HCT116 (cell line): ENCODE measurements around the gene CLIC6. TPM values are rescaled to one million over a fixed set of nuclear protein-coding genes. Genes with fewer than 3 reads are reported as not detected.

Source experiments
- ATAC-seq: fragments of 200-7000 bp; cut with Tn5 transposase; 2 replicates; pipeline ENCODE4 v1.9.1; 2020; ENCODE audit warnings: mild to moderate bottlenecking, moderate library complexity
- BruUV-seq: library from RNA; stranded (reverse); fragments of 400-500 nt; replicated peaks from 2 replicates; lab custom pipeline; 2021; lab: Mats Ljungman, UMichigan
- CTCF ChIA-PET: fragments of 300-600 bp; sonication (Branson Sonifier 250); formaldehyde crosslinking; loops from one replicate; lab custom pipeline; 2021; ENCODE audit warnings: antibody characterized with exemption; lab: Charles Lee
- POLR2A ChIA-PET: fragments of 300-600, 350-600 bp; sonication (Branson Sonifier 250); formaldehyde crosslinking; loops from one replicate; lab custom pipeline; 2021; ENCODE audit warnings: antibody characterized with exemption; lab: Charles Lee
- RAD21 ChIA-PET, 2 experiments: fragments of 300-600 bp; sonication (Branson Sonifier 250); formaldehyde crosslinking; loops; one replicate each; lab custom pipeline; 2023; ENCODE audit warnings: low total read pairs in 2 of 2; ENCODE audit not compliant: uncharacterized antibody in 2 of 2, unreplicated experiment in 2 of 2, low non-redundant PET in 1 of 2; lab: Charles Lee
- DNase-seq: peaks from one replicate; pipeline ENCODE4 v3.0.0-alpha.2; 2010; ENCODE audit warnings: low read depth, low spot score
- H2AFZ ChIP-seq: fragments of 200-600 bp; shearing (Covaris generic), sonication (generic); 2 replicates; pipeline ENCODE4 v1.6.1; 2017; ENCODE audit warnings: low read depth, mixed run types, mixed read lengths, antibody characterized with exemption, low read length; ENCODE audit not compliant: poor library complexity, severe bottlenecking
- H3K27ac ChIP-seq: 2 replicates; pipeline ENCODE4 v1.5.1; 2012; ENCODE audit warnings: low read depth, low read length
- H3K27me3 ChIP-seq: fragments of 200-600 bp; sonication (generic); 2 replicates; pipeline ENCODE4 v1.6.1; 2016; ENCODE audit warnings: mixed run types, low read length, mixed read lengths; ENCODE audit not compliant: insufficient read depth
- H3K36me3 ChIP-seq, 2 experiments: fragments of 200-500 bp in 1 of 2; fragments of 200-600 bp in 1 of 2; sonication (Bioruptor generic) in 1 of 2; sonication (generic) in 1 of 2; 2 replicates each; pipeline versions ENCODE4 v1.5.1 to v1.6.1; 2014 to 2016; ENCODE audit warnings: low read length in 2 of 2, inconsistent platforms in 1 of 2, mixed read lengths in 1 of 2, mixed run types in 1 of 2; ENCODE audit not compliant: insufficient read depth in 2 of 2, control insufficient read depth in 1 of 2
- H3K4me1 ChIP-seq, 2 experiments: fragments of 200-600 bp in 1 of 2; sonication (generic) in 1 of 2; 2 replicates each; pipeline versions ENCODE4 v1.5.1 to v1.6.1; 2012 to 2017; ENCODE audit warnings: low read length in 2 of 2, inconsistent platforms in 1 of 2, mild to moderate bottlenecking in 1 of 2, mixed read lengths in 1 of 2, mixed run types in 1 of 2, moderate library complexity in 1 of 2; ENCODE audit not compliant: insufficient read depth in 2 of 2, control insufficient read depth in 1 of 2
- H3K4me2 ChIP-seq: fragments of 200-600 bp; sonication (generic); 2 replicates; pipeline ENCODE4 v1.6.1; 2017; ENCODE audit warnings: mixed run types, low read length, mixed read lengths
- H3K4me3 ChIP-seq, 2 experiments: fragments of 200-600 bp in 1 of 2; sonication (generic) in 1 of 2; replicated peaks in 1 of 2; 2 replicates each; pipeline ENCODE4 v1.5.1; 2011 to 2016; ENCODE audit warnings: low read length in 2 of 2, control low read depth in 1 of 2, low read depth in 1 of 2, mild to moderate bottlenecking in 1 of 2, mixed read lengths in 1 of 2, mixed run types in 1 of 2
- H3K79me2 ChIP-seq: fragments of 200-600 bp; sonication (generic); 2 replicates; pipeline ENCODE4 v1.6.1; 2017; ENCODE audit warnings: mild to moderate bottlenecking, mixed run types, low read length, moderate library complexity, mixed read lengths; ENCODE audit not compliant: insufficient read depth
- H3K9ac ChIP-seq: fragments of 200-600 bp; sonication (generic); 2 replicates; pipeline ENCODE4 v1.6.1; 2016; ENCODE audit warnings: low read length, mixed read lengths
- H3K9me2 ChIP-seq: fragments of 200-600 bp; sonication (generic), shearing (Covaris generic); 2 replicates; pipeline ENCODE4 v1.6.1; 2017; ENCODE audit warnings: mixed run types, mild to moderate bottlenecking, moderate library complexity; ENCODE audit not compliant: insufficient read depth
- H3K9me3 ChIP-seq, 2 experiments: fragments of 200-500 bp in 1 of 2; fragments of 200-600 bp in 1 of 2; sonication (Bioruptor generic) in 1 of 2; sonication (generic) in 1 of 2; 2 replicates each; pipeline ENCODE4 v1.6.1; 2014 to 2017; ENCODE audit warnings: low read length in 2 of 2, mixed read lengths in 2 of 2, inconsistent platforms in 1 of 2, low read depth in 1 of 2, mild to moderate bottlenecking in 1 of 2, mixed run types in 1 of 2, moderate library complexity in 1 of 2; ENCODE audit not compliant: control insufficient read depth in 1 of 2, insufficient read depth in 1 of 2
- H4K20me1 ChIP-seq: fragments of 200-600 bp; sonication (generic), shearing (Covaris generic); 2 replicates; pipeline ENCODE4 v1.6.1; 2017; ENCODE audit warnings: mixed run types, mild to moderate bottlenecking, moderate library complexity; ENCODE audit not compliant: insufficient read depth
- CEBPB ChIP-seq: IDR thresholded peaks from 2 replicates; pipeline ENCODE4 v1.6.1; 2012; ENCODE audit warnings: low read depth
- CTCF ChIP-seq, 3 experiments: fragments of 200-600 bp in 1 of 3; sonication (generic) in 1 of 3; IDR thresholded peaks in 2 of 3; conservative IDR thresholded peaks in 1 of 3; 2 replicates each; pipeline ENCODE4 v1.5.1; 2012 to 2017; ENCODE audit warnings: low read depth in 2 of 3, low read length in 2 of 3, antibody characterized with exemption in 1 of 3, borderline replicate concordance in 1 of 3, control low read depth in 1 of 3, mild to moderate bottlenecking in 1 of 3, mixed read lengths in 1 of 3, mixed run types in 1 of 3, moderate library complexity in 1 of 3; ENCODE audit not compliant: insufficient read depth in 1 of 3
- EGR1 ChIP-seq: IDR thresholded peaks from 2 replicates; pipeline ENCODE4 v1.6.1; 2012; ENCODE audit warnings: low read depth
- EZH2phosphoT487 ChIP-seq: fragments of 200-600 bp; IDR thresholded peaks from 2 replicates; pipeline ENCODE4 v1.6.1; 2018; ENCODE audit warnings: antibody characterized with exemption, borderline replicate concordance
- POLR2A ChIP-seq: IDR thresholded peaks from 2 replicates; pipeline ENCODE4 v1.7.0; 2011; ENCODE audit warnings: borderline replicate concordance; ENCODE audit not compliant: insufficient read depth, insufficient read length; ENCODE audit errors: extremely low read depth
- SP1 ChIP-seq: IDR thresholded peaks from 2 replicates; pipeline ENCODE4 v1.6.1; 2012; ENCODE audit warnings: low read depth
- TCF7L2 ChIP-seq: IDR thresholded peaks from 2 replicates; pipeline ENCODE4 v1.7.0; 2011; ENCODE audit warnings: borderline replicate concordance, inconsistent platforms; ENCODE audit not compliant: insufficient read depth, insufficient read length; ENCODE audit errors: extremely low read depth
- YY1 ChIP-seq: IDR thresholded peaks from 2 replicates; pipeline ENCODE4 v1.6.1; 2011; ENCODE audit warnings: low read length, low read depth, moderate library complexity, mild to moderate bottlenecking; ENCODE audit not compliant: insufficient replicate concordance; ENCODE audit errors: extremely low read depth
- ZBTB33 ChIP-seq: IDR thresholded peaks from 2 replicates; pipeline ENCODE4 v1.6.1; 2011; ENCODE audit warnings: mild to moderate bottlenecking, low read length, moderate library complexity; ENCODE audit not compliant: insufficient replicate concordance; ENCODE audit errors: extremely low read depth
- ZFX ChIP-seq: fragments of 450-650 bp; IDR thresholded peaks from 2 replicates; pipeline ENCODE4 v1.6.1; 2017
- intact Hi-C: fragments of 100-400 bp; cut with micrococcal nuclease; formaldehyde crosslinking; loops from 2 replicates; pipeline ENCODE4 v1.10.0; 2022
- total RNA-seq: library from RNA; stranded (reverse); gene quantifications from one replicate; pipeline ENCODE4 v1.2.1, GENCODE V29; 2021; ENCODE audit not compliant: unreplicated experiment
- TF ChIP-seq, protein P1 (sequence below): IDR thresholded peaks from 2 replicates; pipeline ENCODE4 v1.6.1; 2012; ENCODE audit warnings: low read depth

CLIC6 gene
- total RNA-seq, 1 experiment from 2014 or later, result 0.05 TPM

DNA sequence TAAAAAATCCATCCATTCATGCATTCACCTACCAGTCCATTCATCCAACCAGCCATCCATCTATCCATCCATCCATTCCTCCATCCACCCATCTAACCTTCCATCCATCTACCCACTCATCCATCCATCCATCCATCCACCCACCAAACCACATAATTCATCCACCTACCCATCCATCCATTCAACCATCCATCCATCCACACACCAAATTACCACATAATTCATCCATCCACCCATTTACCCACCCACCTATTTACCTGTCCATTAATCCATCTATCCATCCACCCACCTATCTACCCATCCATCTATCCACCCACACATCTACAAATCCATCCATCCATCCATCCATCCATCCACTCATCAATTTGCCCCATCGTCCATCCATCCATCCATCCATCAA, 71.4 kb downstream of the CLIC6 start:
- BruUV-seq, result no TSS peak
- H3K27ac ChIP-seq, result no peak overlapping the region
- intact Hi-C loops, result no loop called here

More for the DNA sequence above, 71.4 kb downstream of the CLIC6 start:
- no peak overlapping the region for H2AFZ ChIP-seq
- H3K4me1 ChIP-seq, result peaks cover 3 to 11% of the 10 kb centered on the region in 2 experiments; a peak in 3 of 4 replicates
- H3K4me2 ChIP-seq, result no peak overlapping the region
- CTCF ChIA-PET, result no interaction called here
- no peak overlapping the region for H3K9ac ChIP-seq
- no peaks in the 10 kb centered on the region for H3K9me3 ChIP-seq
- TF ChIP-seq ZBTB33, result no peak
- no peak for TF ChIP-seq EZH2phosphoT487
- no peak for TF ChIP-seq CTCF (IDR thresholded peaks at IDR 0.05 in 2 of 3, conservative IDR thresholded peaks at IDR 0.05 in 1 of 3; ENCODE audit: borderline replicate concordance in 1 of 3, insufficient read depth in 1 of 3, low read depth in 2 of 3, low read length in 2 of 3)
- TF ChIP-seq YY1, result no peak
- TF ChIP-seq POLR2A, result no peak
- TF ChIP-seq CEBPB, result no peak
- TF ChIP-seq, protein P1, sequence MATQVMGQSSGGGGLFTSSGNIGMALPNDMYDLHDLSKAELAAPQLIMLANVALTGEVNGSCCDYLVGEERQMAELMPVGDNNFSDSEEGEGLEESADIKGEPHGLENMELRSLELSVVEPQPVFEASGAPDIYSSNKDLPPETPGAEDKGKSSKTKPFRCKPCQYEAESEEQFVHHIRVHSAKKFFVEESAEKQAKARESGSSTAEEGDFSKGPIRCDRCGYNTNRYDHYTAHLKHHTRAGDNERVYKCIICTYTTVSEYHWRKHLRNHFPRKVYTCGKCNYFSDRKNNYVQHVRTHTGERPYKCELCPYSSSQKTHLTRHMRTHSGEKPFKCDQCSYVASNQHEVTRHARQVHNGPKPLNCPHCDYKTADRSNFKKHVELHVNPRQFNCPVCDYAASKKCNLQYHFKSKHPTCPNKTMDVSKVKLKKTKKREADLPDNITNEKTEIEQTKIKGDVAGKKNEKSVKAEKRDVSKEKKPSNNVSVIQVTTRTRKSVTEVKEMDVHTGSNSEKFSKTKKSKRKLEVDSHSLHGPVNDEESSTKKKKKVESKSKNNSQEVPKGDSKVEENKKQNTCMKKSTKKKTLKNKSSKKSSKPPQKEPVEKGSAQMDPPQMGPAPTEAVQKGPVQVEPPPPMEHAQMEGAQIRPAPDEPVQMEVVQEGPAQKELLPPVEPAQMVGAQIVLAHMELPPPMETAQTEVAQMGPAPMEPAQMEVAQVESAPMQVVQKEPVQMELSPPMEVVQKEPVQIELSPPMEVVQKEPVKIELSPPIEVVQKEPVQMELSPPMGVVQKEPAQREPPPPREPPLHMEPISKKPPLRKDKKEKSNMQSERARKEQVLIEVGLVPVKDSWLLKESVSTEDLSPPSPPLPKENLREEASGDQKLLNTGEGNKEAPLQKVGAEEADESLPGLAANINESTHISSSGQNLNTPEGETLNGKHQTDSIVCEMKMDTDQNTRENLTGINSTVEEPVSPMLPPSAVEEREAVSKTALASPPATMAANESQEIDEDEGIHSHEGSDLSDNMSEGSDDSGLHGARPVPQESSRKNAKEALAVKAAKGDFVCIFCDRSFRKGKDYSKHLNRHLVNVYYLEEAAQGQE, result no peak
- TF ChIP-seq TCF7L2, result no peak
- no peak for TF ChIP-seq SP1
- no peak for TF ChIP-seq ZFX
- TF ChIP-seq EGR1, result no peak
- ATAC-seq (no peak), DNase-seq (no peak)
- no peak overlapping the region for H3K4me3 ChIP-seq
- H3K79me2 ChIP-seq, result no peaks in the 10 kb centered on the region
- no peaks in the 10 kb centered on the region; the same call in 1 of the 2 replicates for H3K27me3 ChIP-seq
- POLR2A ChIA-PET, result no interaction called here
- H4K20me1 ChIP-seq, result no peaks in the 10 kb centered on the region
- RAD21 ChIA-PET, result no interaction called here
- no peaks in the 10 kb centered on the region for H3K9me2 ChIP-seq
- no peaks in the 10 kb centered on the region for H3K36me3 ChIP-seq
